Endothelial cell of umbilical vein (primary cell): ENCODE results near the gene PTCD1. TPM values are rescaled to one million over a fixed set of nuclear protein-coding genes. Genes with fewer than 3 reads are reported as not detected.
"Not testable (repeated sequence)": the region's sequence is repeated elsewhere in the genome, so short reads cannot be mapped to it uniquely, and the experiment has no call there.

Source experiments
- BruUV-seq: library from RNA; stranded (reverse); fragments of 400-500 nt; replicated peaks from 2 replicates; lab custom pipeline; 2021; lab: Mats Ljungman, UMichigan
- CTCF ChIA-PET: fragments of 300-600, 350-600 bp; sonication (Branson Sonifier 250); formaldehyde crosslinking; loops from one replicate; lab custom pipeline; 2021; ENCODE audit warnings: antibody characterized with exemption, inconsistent platforms; lab: Charles Lee
- POLR2A ChIA-PET: fragments of 300-600, 350-600 bp; sonication (Branson Sonifier 250); formaldehyde crosslinking; loops from one replicate; lab custom pipeline; 2021; ENCODE audit warnings: antibody characterized with exemption, inconsistent platforms; lab: Charles Lee
- DNase-seq: peaks from one replicate; pipeline ENCODE4 v3.0.0-alpha.2; 2011; ENCODE audit warnings: low read depth, low spot score
- FAIRE-seq: peaks from 2 replicates; lab custom pipeline; 2011; peaks lifted over from hg19 to GRCh38; lab: Jason Lieb, UNC
- H2AFZ ChIP-seq: 2 replicates; pipeline ENCODE4 v1.6.0; 2012; ENCODE audit warnings: low read depth, low read length, control low read depth, inconsistent platforms
- H3K27ac ChIP-seq: 2 replicates; pipeline ENCODE4 v1.5.1; 2011; ENCODE audit warnings: low read depth, mild to moderate bottlenecking, control low read depth, low read length, moderate library complexity; ENCODE audit not compliant: insufficient read depth
- H3K27me3 ChIP-seq, 2 experiments: 2 replicates each; pipeline versions ENCODE4 v1.6.0 to v1.6.1; 2011; ENCODE audit warnings: low read length in 2 of 2, mixed read lengths in 1 of 2; ENCODE audit not compliant: control insufficient read depth in 2 of 2, insufficient read depth in 2 of 2
- H3K36me3 ChIP-seq, 2 experiments: 2 replicates in 1 of 2; 3 replicates in 1 of 2; pipeline ENCODE4 v1.5.1; 2011; ENCODE audit warnings: low read length in 2 of 2, mild to moderate bottlenecking in 1 of 2, moderate library complexity in 1 of 2; ENCODE audit not compliant: control insufficient read depth in 2 of 2, insufficient read depth in 2 of 2; ENCODE audit errors: extremely low read depth in 1 of 2
- H3K4me1 ChIP-seq: 3 replicates; pipeline ENCODE4 v1.5.1; 2011; ENCODE audit warnings: mild to moderate bottlenecking, low read length; ENCODE audit not compliant: control insufficient read depth, insufficient read depth; ENCODE audit errors: extremely low read depth
- H3K4me2 ChIP-seq: 2 replicates; pipeline ENCODE4 v1.6.1; 2011; ENCODE audit warnings: low read length, control low read depth, mixed read lengths; ENCODE audit not compliant: insufficient read depth
- H3K4me3 ChIP-seq, 3 experiments: fragments of 200-600 bp in 1 of 3; sonication (generic), shearing (Covaris generic) in 1 of 3; replicated peaks in 1 of 3; 2 replicates each; pipeline ENCODE4 v1.5.1; 2011 to 2016; ENCODE audit warnings: control low read depth in 3 of 3, low read length in 3 of 3, mild to moderate bottlenecking in 2 of 3, inconsistent platforms in 1 of 3, low read depth in 1 of 3, moderate library complexity in 1 of 3; ENCODE audit not compliant: insufficient read depth in 1 of 3
- H3K79me2 ChIP-seq: 2 replicates; pipeline ENCODE4 v1.6.0; 2012; ENCODE audit warnings: low read length, inconsistent platforms; ENCODE audit not compliant: control insufficient read depth, insufficient read depth
- H3K9ac ChIP-seq: replicated peaks from 2 replicates; pipeline ENCODE3; 2011; ENCODE audit warnings: low read length, control low read depth; ENCODE audit not compliant: insufficient read depth; ENCODE audit errors: extremely low read depth
- H3K9me1 ChIP-seq: replicated peaks from 3 replicates; pipeline ENCODE4 v1.6.0; 2011; ENCODE audit warnings: mild to moderate bottlenecking, low read length; ENCODE audit not compliant: control insufficient read depth, insufficient read depth; ENCODE audit errors: extremely low read depth
- H3K9me3 ChIP-seq: replicated peaks from 2 replicates; pipeline ENCODE4 v1.5.1; 2012; ENCODE audit warnings: low read length, inconsistent platforms; ENCODE audit not compliant: control insufficient read depth, insufficient read depth
- H4K20me1 ChIP-seq: replicated peaks from 2 replicates; pipeline ENCODE3; 2011; ENCODE audit warnings: mild to moderate bottlenecking, low read length; ENCODE audit not compliant: control insufficient read depth, insufficient read depth; ENCODE audit errors: extremely low read depth
- JUN ChIP-seq: IDR thresholded peaks from 2 replicates; pipeline ENCODE4 v1.6.1; 2011; ENCODE audit warnings: borderline replicate concordance, low read depth; ENCODE audit not compliant: insufficient read length, insufficient read depth
- POLR2A ChIP-seq: IDR thresholded peaks from 2 replicates; pipeline ENCODE4 v1.6.1; 2012; ENCODE audit warnings: low read depth, mild to moderate bottlenecking, control low read depth, low read length
- POLR2AphosphoS5 ChIP-seq: IDR thresholded peaks from 2 replicates; pipeline ENCODE4 v1.6.1; 2012; ENCODE audit warnings: low read depth, mild to moderate bottlenecking, control low read depth, low read length, moderate library complexity; ENCODE audit not compliant: insufficient read depth
- dilution Hi-C: fragments of 300-500 bp; cut with MboI; formaldehyde crosslinking; loops from one replicate; pipeline ENCODE4 v1.15.0; 2019; ENCODE audit warnings: low sequenced_read_pairs; ENCODE audit not compliant: extremely low pct_ligation_motif_present
- intact Hi-C: fragments of 100-400 bp; cut with micrococcal nuclease; formaldehyde crosslinking; loops from one replicate; pipeline ENCODE4 v1.10.0; 2022
- polyA plus RNA-seq, 4 experiments: library from polyadenylated mRNA; depleted of rRNA in 3 of 4; stranded (reverse) in 3 of 4; unstranded in 1 of 4; fragments of >200 nt; gene quantifications; 2 replicates each; pipeline versions ENCODE4 v1.2.1 to v1.2.3, GENCODE V29; 2011 to 2012; ENCODE audit warnings: missing spikeins in 1 of 4
- total RNA-seq: library from RNA; stranded (reverse); gene quantifications from 2 replicates; pipeline ENCODE4 v1.2.3, GENCODE V29; 2021

PTCD1 gene
- total and polyA plus RNA-seq, 2 donors (not counting 3 experiments of a cell fraction or from before 2014, with no cell fraction given), result 3.8 to 9.6 TPM

- ChIA-PET POLR2A (interaction anchor here (2.1 kb wide), 1 partner anchor 21 kb away, joined by 4 read pairs; the partner anchor contains the start of gene BUD31), CTCF (interaction anchor here (1.2 to 2.4 kb wide), 2 partner anchors 21 to 24 kb away, joined by 3 to 26 read pairs; partner anchors contain the start of genes BUD31 and PDAP1)
- Histone ChIP-seq H3K79me2 (peaks cover 27% of the 10 kb centered on the region), H4K20me1 (no peaks in the 10 kb centered on the region), H3K4me1 (peaks cover 12% of the 10 kb centered on the region), H3K9ac (no peak overlapping the region), H3K9me1 (no peaks in the 10 kb centered on the region), H3K36me3 (peaks cover 18 to 43% of the 10 kb centered on the region in 2 experiments), H3K27me3 (no peaks in the 10 kb centered on the region), H2AFZ (no peak overlapping the region), H3K27ac (no peak overlapping the region), H3K9me3 (no peaks in the 10 kb centered on the region), H3K4me2 (no peak overlapping the region), H3K4me3 (no peak overlapping the region)
- dilution Hi-C loops (no loop called here), intact Hi-C loops (loop anchor here (1.0 kb wide), 2 partner anchors 9 to 23 kb away; no protein-coding TSS in a partner anchor)
- DNase-seq (no peak), FAIRE-seq (no peak)
- no TSS peak for BruUV-seq
- peak; percentile 11 for TF ChIP-seq POLR2AphosphoS5
- TF ChIP-seq POLR2A, result no peak
- no peak for TF ChIP-seq JUN
Measured at GRCh38 chr7:99387912-99388311, 50.7 kb downstream of the PTCD1 start.

- H3K4me2 ChIP-seq, BruUV-seq, H4K20me1 ChIP-seq, FAIRE-seq, H3K4me1 ChIP-seq, H2AFZ ChIP-seq, dilution Hi-C loops, POLR2A ChIA-PET, H3K9me1 ChIP-seq, H3K4me3 ChIP-seq, H3K27ac ChIP-seq, H3K9ac ChIP-seq, DNase-seq, H3K9me3 ChIP-seq, H3K27me3 ChIP-seq: not testable (repeated sequence)
- intact Hi-C loops, result loop anchor here (1.0 kb wide), 2 partner anchors 8 to 22 kb away; no protein-coding TSS in a partner anchor
- CTCF ChIA-PET, result interaction anchor here (1.0 to 2.4 kb wide), 10 partner anchors 11 to 49 kb away, joined by 3 to 26 read pairs (median 4); partner anchors contain the start of genes BUD31 and PDAP1
- Histone ChIP-seq H3K79me2 (peaks cover 32% of the 10 kb centered on the region), H3K36me3 (peaks cover 18 to 43% of the 10 kb centered on the region in 2 experiments)
Measured at GRCh38 chr7:99387239-99387635, 51.4 kb downstream of the PTCD1 start.
